ENCODE data around the gene C1orf21.
A peak's percentile ranks its signal among the peaks of the same experiment; 100 is the strongest.

The C1orf21 gene

DNA sequence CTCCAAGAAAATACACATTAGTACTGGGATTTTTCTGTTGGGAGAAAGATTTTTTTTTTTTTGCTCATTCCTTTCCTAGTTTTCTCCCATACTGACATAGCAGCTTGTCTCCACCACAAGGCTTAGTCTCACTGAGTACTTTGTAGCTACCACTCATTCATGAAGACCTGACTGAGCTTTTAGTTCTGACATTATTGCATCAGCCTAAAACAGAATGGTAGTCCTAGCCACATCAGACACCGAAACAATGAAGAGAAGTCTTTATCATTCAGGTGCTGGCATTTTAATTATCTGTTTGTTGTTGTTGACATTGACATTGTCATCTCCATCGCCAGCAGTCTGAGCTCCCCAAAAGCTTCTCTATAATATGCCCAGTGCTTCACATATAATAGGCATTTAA lies 21.1 kb upstream of the C1orf21 start:
- TF ChIP-seq, protein P1, sequence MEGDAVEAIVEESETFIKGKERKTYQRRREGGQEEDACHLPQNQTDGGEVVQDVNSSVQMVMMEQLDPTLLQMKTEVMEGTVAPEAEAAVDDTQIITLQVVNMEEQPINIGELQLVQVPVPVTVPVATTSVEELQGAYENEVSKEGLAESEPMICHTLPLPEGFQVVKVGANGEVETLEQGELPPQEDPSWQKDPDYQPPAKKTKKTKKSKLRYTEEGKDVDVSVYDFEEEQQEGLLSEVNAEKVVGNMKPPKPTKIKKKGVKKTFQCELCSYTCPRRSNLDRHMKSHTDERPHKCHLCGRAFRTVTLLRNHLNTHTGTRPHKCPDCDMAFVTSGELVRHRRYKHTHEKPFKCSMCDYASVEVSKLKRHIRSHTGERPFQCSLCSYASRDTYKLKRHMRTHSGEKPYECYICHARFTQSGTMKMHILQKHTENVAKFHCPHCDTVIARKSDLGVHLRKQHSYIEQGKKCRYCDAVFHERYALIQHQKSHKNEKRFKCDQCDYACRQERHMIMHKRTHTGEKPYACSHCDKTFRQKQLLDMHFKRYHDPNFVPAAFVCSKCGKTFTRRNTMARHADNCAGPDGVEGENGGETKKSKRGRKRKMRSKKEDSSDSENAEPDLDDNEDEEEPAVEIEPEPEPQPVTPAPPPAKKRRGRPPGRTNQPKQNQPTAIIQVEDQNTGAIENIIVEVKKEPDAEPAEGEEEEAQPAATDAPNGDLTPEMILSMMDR (IDR thresholded peaks at IDR 0.05; ENCODE audit: low read depth, low read length, missing control alignments): no peak
- no peaks in the 10 kb centered on the region for H3K27me3 ChIP-seq (replicated peaks)
- no peak overlapping the region for H3K27ac ChIP-seq
- in situ Hi-C loops (cut with HindIII; ENCODE audit: low pct_ligation_motif_present, low sequenced_read_pairs): no loop called here
- no peak overlapping the region for H3K4me3 ChIP-seq (ENCODE audit: low read depth, low read length)
- DNase-seq: no peak
- no peaks in the 10 kb centered on the region for H3K36me3 ChIP-seq (replicated peaks)

DNA sequence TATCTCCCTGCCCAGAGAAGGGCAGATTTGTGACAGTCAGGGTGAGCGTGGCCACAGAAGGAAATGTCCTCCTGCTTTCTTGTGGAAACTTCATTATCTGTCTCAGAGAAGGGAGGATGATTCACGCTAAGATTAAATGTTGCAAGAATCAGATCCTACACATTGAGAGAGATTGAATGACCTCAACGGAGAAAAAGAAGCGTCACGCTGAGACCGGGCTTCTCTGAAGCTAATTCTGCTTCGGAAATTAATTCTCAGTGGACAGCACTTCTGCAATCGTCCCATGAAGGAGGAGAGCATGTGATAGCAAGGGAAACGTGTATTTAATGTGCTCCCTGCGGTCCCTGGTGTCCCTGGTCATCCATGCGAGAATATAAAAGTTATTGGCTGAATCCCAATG lies 19.8 kb upstream of the C1orf21 start:
- TF ChIP-seq, protein P1 (IDR thresholded peaks at IDR 0.05; ENCODE audit: low read depth, low read length, missing control alignments): no peak
- DNase-seq: peak; percentile 55
- in situ Hi-C loops (cut with HindIII; ENCODE audit: low pct_ligation_motif_present, low sequenced_read_pairs): no loop called here
- H3K4me3 ChIP-seq (ENCODE audit: low read depth, low read length): no peak overlapping the region
- H3K27ac ChIP-seq: no peak overlapping the region
- H3K27me3 ChIP-seq (replicated peaks): no peaks in the 10 kb centered on the region
- no peaks in the 10 kb centered on the region for H3K36me3 ChIP-seq (replicated peaks)

DNA sequence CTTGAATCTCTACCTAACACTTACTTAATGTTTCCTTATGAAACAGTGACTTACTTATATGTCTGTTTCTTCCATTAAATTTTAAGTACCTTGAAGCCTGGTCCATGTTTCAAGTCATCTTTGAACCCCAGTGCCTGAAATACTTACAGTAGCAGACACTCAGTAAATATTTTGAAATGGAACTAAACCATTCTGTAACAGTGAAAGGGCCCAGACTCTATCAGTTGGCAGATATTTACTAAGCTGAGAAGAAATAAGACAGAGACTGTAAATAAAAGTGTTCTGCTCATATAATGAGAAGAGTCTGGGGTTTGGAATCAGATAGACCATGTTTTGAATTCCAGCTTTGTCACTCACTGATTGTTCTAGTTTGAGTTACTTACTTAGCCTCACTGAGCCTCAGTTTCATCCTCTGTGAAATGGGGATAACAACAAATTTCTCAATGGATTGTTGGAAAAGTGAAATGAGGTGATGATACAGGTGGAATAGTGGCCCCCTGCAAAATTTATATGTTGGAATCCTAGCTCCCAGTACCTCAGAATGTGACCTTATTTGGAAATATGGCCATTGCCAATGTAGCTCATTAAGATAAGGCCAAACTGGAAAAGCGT lies 19.3 kb upstream of the C1orf21 start:
- in situ Hi-C loops (cut with HindIII; ENCODE audit: low pct_ligation_motif_present, low sequenced_read_pairs): no loop called here
- Histone ChIP-seq H3K27ac (no peak overlapping the region), H3K4me3 (ENCODE audit: low read depth, low read length) (no peak overlapping the region), H3K36me3 (replicated peaks) (no peaks in the 10 kb centered on the region), H3K27me3 (replicated peaks) (no peaks in the 10 kb centered on the region)
- DNase-seq: no peak
- TF ChIP-seq, protein P1 (IDR thresholded peaks at IDR 0.05; ENCODE audit: low read depth, low read length, missing control alignments): no peak

DNA sequence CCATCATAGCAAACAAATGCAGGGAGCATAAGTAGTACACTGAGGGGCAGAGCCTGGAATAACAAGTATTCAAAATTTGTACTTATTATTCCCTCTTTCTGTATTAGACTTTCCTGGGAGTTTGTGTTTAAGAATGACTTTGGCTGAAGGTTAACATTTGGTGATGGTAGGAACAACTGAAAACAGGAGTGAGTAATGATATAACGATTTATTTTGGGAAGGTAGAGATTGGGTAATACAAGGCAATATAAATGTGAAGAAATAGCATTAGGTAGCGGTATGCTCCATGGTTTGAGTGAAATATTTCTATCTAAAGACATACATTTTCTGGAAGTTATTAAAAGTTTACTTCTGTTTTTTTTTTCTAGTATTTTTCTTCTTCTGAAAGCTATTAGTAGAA lies 18.5 kb upstream of the C1orf21 start:
- Histone ChIP-seq H3K4me3 (ENCODE audit: low read depth, low read length) (no peak overlapping the region), H3K27ac (no peak overlapping the region), H3K27me3 (replicated peaks) (no peaks in the 10 kb centered on the region), H3K36me3 (replicated peaks) (no peaks in the 10 kb centered on the region)
- DNase-seq: no peak
- TF ChIP-seq, protein P1 (IDR thresholded peaks at IDR 0.05; ENCODE audit: low read depth, low read length, missing control alignments): no peak
- in situ Hi-C loops (cut with HindIII; ENCODE audit: low pct_ligation_motif_present, low sequenced_read_pairs): no loop called here

DNA sequence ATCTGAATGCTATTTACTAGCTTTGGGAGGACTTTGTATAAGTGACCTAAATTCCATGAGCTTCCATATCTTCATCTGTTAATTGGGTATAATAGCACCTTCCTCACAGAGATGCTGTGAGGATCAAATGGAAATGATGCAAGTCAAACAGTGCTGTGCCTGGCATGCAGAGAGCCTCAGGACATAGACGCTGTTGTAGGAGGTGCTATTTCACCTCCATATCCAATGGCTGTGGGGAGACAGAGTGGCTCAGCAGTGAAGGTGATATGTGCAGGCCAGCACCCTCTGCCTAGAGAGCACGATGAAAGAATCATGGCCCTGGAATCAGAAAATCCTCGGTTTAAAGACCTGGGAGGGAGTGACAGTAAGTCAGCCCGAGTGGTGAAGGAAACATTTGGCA lies 16.0 kb upstream of the C1orf21 start:
- in situ Hi-C loops (cut with HindIII; ENCODE audit: low pct_ligation_motif_present, low sequenced_read_pairs): no loop called here
- no peak for DNase-seq
- H3K4me3 ChIP-seq (ENCODE audit: low read depth, low read length): no peak overlapping the region
- no peaks in the 10 kb centered on the region for H3K27me3 ChIP-seq (replicated peaks)
- TF ChIP-seq, protein P1 (IDR thresholded peaks at IDR 0.05; ENCODE audit: low read depth, low read length, missing control alignments): no peak
- H3K36me3 ChIP-seq (replicated peaks): no peaks in the 10 kb centered on the region
- H3K27ac ChIP-seq: no peak overlapping the region

DNA sequence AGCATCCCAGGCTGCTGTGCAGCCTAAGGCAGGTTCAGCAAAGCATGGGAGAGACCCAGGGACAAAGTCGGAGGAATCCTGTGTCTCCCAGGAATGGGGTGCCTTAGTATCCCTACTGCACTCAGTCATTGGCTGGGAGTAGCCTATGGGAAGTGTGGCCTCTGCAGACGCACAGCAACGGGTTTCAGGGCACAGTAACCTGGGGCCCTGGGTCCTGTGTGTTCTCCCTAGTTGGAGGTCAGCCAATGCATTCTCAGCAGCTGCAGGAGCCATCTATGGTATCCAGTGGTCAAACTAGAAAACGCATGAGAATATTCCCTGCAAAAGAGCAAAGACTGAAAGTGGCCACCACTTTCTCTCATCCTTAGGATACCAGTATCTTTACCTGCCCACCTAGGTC lies 13.7 kb upstream of the C1orf21 start:
- H3K27me3 ChIP-seq (replicated peaks): no peaks in the 10 kb centered on the region
- in situ Hi-C loops (cut with HindIII; ENCODE audit: low pct_ligation_motif_present, low sequenced_read_pairs): no loop called here
- TF ChIP-seq, protein P1 (IDR thresholded peaks at IDR 0.05; ENCODE audit: low read depth, low read length, missing control alignments): no peak
- H3K36me3 ChIP-seq (replicated peaks): no peaks in the 10 kb centered on the region
- DNase-seq: no peak
- no peak overlapping the region for H3K27ac ChIP-seq
- H3K4me3 ChIP-seq (ENCODE audit: low read depth, low read length): no peak overlapping the region

All from brain microvascular endothelial cell (primary cell).